ENCODE data around the gene ANKRD9.

- TF ChIP-seq POLR2A (IDR thresholded peaks at IDR 0.05) (no peak), CTCF (IDR thresholded peaks at IDR 0.05) (no peak), POLR2AphosphoS5 (IDR thresholded peaks at IDR 0.05) (no peak)
These were observed 5.8 kb downstream of the ANKRD9 start for GRCh38 chr14:102503641-102504327.

All from upper lobe of left lung (tissue), 4 donors.